CD4-positive, alpha-beta T cell (primary cell): ENCODE data around the gene AP1G1. TPM values are rescaled to one million over a fixed set of nuclear protein-coding genes. Genes with fewer than 3 reads are reported as not detected.

Source experiments
- ATAC-seq: fragments of 200-7000 bp; cut with Tn5 transposase; one replicate; pipeline ENCODE4 v1.10.0; 2022; ENCODE audit warnings: mild to moderate bottlenecking; ENCODE audit not compliant: poor library complexity
- CTCF ChIA-PET: fragments of 350-600 bp; sonication (Branson Sonifier 250); formaldehyde crosslinking; loops from one replicate; lab custom pipeline; 2021; ENCODE audit warnings: antibody characterized with exemption, inconsistent platforms; lab: Charles Lee
- POLR2A ChIA-PET: fragments of 350-600 bp; sonication (Branson Sonifier 250); formaldehyde crosslinking; loops from one replicate; lab custom pipeline; 2021; ENCODE audit warnings: antibody characterized with exemption, inconsistent platforms; lab: Charles Lee
- DNase-seq, 14 experiments: peaks; one replicate each; pipeline ENCODE4 v3.0.0-alpha.2; 2013 to 2020; ENCODE audit warnings: mixed read lengths in 2 of 14
- H3K27ac ChIP-seq, 2 donors: one replicate each; pipeline versions ENCODE4 v1.5.1 to v1.7.0; 2013; ENCODE audit warnings: low read length in 2 of 2, low read depth in 1 of 2, mild to moderate bottlenecking in 1 of 2
- H3K27me3 ChIP-seq, 2 experiments: 1 replicate in 1 of 2; 2 replicates in 1 of 2; pipeline versions ENCODE4 v1.6.1 to v1.7.0; 2013; ENCODE audit warnings: low read length in 2 of 2, control low read depth in 1 of 2, mild to moderate bottlenecking in 1 of 2, moderate library complexity in 1 of 2; ENCODE audit not compliant: insufficient read depth in 2 of 2, control insufficient read depth in 1 of 2
- H3K36me3 ChIP-seq: one replicate; pipeline ENCODE4 v1.6.1; 2013; ENCODE audit warnings: low read length, control low read depth; ENCODE audit not compliant: insufficient read depth
- H3K4me1 ChIP-seq: one replicate; pipeline ENCODE4 v1.6.1; 2013; ENCODE audit warnings: low read length, control low read depth; ENCODE audit not compliant: insufficient read depth
- H3K4me3 ChIP-seq: one replicate; pipeline ENCODE4 v1.5.1; 2013; ENCODE audit warnings: mild to moderate bottlenecking, low read length, moderate library complexity
- H3K9me3 ChIP-seq, 2 experiments: 1 replicate in 1 of 2; 2 replicates in 1 of 2; pipeline versions ENCODE4 v1.6.1 to v1.7.0; 2013; ENCODE audit warnings: low read length in 2 of 2, mild to moderate bottlenecking in 2 of 2, control low read depth in 1 of 2, moderate library complexity in 1 of 2; ENCODE audit not compliant: control insufficient read depth in 1 of 2, insufficient read depth in 1 of 2
- H3K27ac Mint-ChIP-seq: one replicate; pipeline ENCODE4 v1.8.0; 2020; ENCODE audit warnings: mixed read lengths
- H3K27me3 Mint-ChIP-seq: one replicate; pipeline ENCODE4 v1.8.0; 2021; ENCODE audit warnings: mixed read lengths
- H3K36me3 Mint-ChIP-seq: one replicate; pipeline ENCODE4 v1.8.0; 2021; ENCODE audit warnings: low read depth, mixed read lengths
- H3K4me1 Mint-ChIP-seq: one replicate; pipeline ENCODE4 v1.8.0; 2021; ENCODE audit warnings: low read depth, mixed read lengths
- H3K4me3 Mint-ChIP-seq: one replicate; pipeline ENCODE4 v1.8.0; 2020; ENCODE audit warnings: mild to moderate bottlenecking, mixed read lengths
- H3K9me3 Mint-ChIP-seq: one replicate; pipeline ENCODE4 v1.8.0; 2020; ENCODE audit warnings: mixed read lengths
- CTCF ChIP-seq: fragments of 200-600 bp; IDR thresholded peaks from one replicate; pipeline ENCODE4 v1.8.0; 2022; ENCODE audit warnings: antibody characterized with exemption, mild to moderate bottlenecking
- intact Hi-C, 2 experiments: fragments of 100-400 bp; cut with DNase I in 1 of 2; cut with micrococcal nuclease in 1 of 2; formaldehyde crosslinking; loops; one replicate each; pipeline versions ENCODE4 v1.15.1 to v1.9.0; 2023 to 2025; cut with DNase I, micrococcal nuclease
- total RNA-seq, 174 experiments: library from RNA in 2 of 174; stranded (reverse) in 2 of 174; gene quantifications; one replicate each; pipeline ENCODE4 v1.2.3 and lab custom pipeline; 2021 to 2026

AP1G1 gene
- total RNA-seq, 2 experiments from 2014 or later = 171 to 175 TPM

GRCh38 chr16:71738855-71739254 lies 69.8 kb downstream of the AP1G1 start:
- H3K27me3 ChIP-seq = no peaks in the 10 kb centered on the region
- Mint-ChIP-seq H3K4me1 (no peaks in the 10 kb centered on the region), H3K4me3 (no peak overlapping the region), H3K9me3 (no peaks in the 10 kb centered on the region), H3K36me3 (peaks cover 78% of the 10 kb centered on the region), H3K27ac (no peak overlapping the region), H3K27me3 (no peaks in the 10 kb centered on the region)
- H3K4me3 ChIP-seq = no peak overlapping the region
- no peak for ATAC-seq
- H3K4me1 ChIP-seq = no peaks in the 10 kb centered on the region
- no peaks in the 10 kb centered on the region for H3K9me3 ChIP-seq
- ChIA-PET CTCF (no interaction called here), POLR2A (no interaction called here)
- no peak for TF ChIP-seq CTCF
- H3K27ac ChIP-seq = no peak overlapping the region
- DNase-seq = no peak
- intact Hi-C loops = no loop called here
- peaks cover 75% of the 10 kb centered on the region for H3K36me3 ChIP-seq

GRCh38 chr16:71737501-71737900 lies 71.1 kb downstream of the AP1G1 start:
- no peak overlapping the region for H3K4me3 ChIP-seq
- peaks cover 78% of the 10 kb centered on the region for H3K36me3 ChIP-seq
- ChIA-PET CTCF (no interaction called here), POLR2A (no interaction called here)
- Mint-ChIP-seq H3K9me3 (no peaks in the 10 kb centered on the region), H3K27me3 (no peaks in the 10 kb centered on the region), H3K27ac (no peak overlapping the region), H3K4me1 (no peaks in the 10 kb centered on the region), H3K4me3 (no peak overlapping the region), H3K36me3 (peaks cover 81% of the 10 kb centered on the region)
- no peaks in the 10 kb centered on the region for H3K9me3 ChIP-seq
- no peaks in the 10 kb centered on the region for H3K27me3 ChIP-seq
- TF ChIP-seq CTCF = no peak
- H3K4me1 ChIP-seq = no peaks in the 10 kb centered on the region
- ATAC-seq (no peak), DNase-seq (no peak)
- H3K27ac ChIP-seq = no peak overlapping the region
- intact Hi-C loops = no loop called here

GRCh38 chr16:71734511-71734910 lies 74.1 kb downstream of the AP1G1 start:
- no peaks in the 10 kb centered on the region for H3K27me3 Mint-ChIP-seq
- no peaks in the 10 kb centered on the region for H3K9me3 Mint-ChIP-seq
- DNase-seq = no peak
- H3K36me3 Mint-ChIP-seq = peaks cover 73% of the 10 kb centered on the region
- Histone ChIP-seq H3K36me3 (peaks cover 74% of the 10 kb centered on the region), H3K9me3 (no peaks in the 10 kb centered on the region), H3K4me1 (no peaks in the 10 kb centered on the region), H3K4me3 (no peak overlapping the region), H3K27me3 (no peaks in the 10 kb centered on the region), H3K27ac (no peak overlapping the region)
- no peaks in the 10 kb centered on the region for H3K4me1 Mint-ChIP-seq
- ChIA-PET POLR2A (no interaction called here), CTCF (no interaction called here)
- no peak for TF ChIP-seq CTCF
- intact Hi-C loops = no loop called here
- no peak overlapping the region for H3K4me3 Mint-ChIP-seq
- ATAC-seq = no peak
- H3K27ac Mint-ChIP-seq = no peak overlapping the region
